Trophoblast cell (in vitro differentiated cells and primary cell): ENCODE data around the gene TACC2.

Experiments used
- DNase-seq, 2 donors: peaks; one replicate each; pipeline ENCODE4 v3.0.0-alpha.2; 2016
- H2AFZ ChIP-seq: 2 replicates; pipeline ENCODE4 v1.6.1; 2013; ENCODE audit warnings: low read length, moderate library complexity, mild to moderate bottlenecking; ENCODE audit not compliant: insufficient read depth, poor library complexity
- H2AK5ac ChIP-seq: 2 replicates; pipeline ENCODE4 v1.6.1; 2013; ENCODE audit warnings: mild to moderate bottlenecking, low read length
- H2BK120ac ChIP-seq: 2 replicates; pipeline ENCODE4 v1.6.1; 2013; ENCODE audit warnings: low read length, mild to moderate bottlenecking, moderate library complexity; ENCODE audit not compliant: insufficient read depth, poor library complexity
- H2BK12ac ChIP-seq: 2 replicates; pipeline ENCODE4 v1.6.1; 2013; ENCODE audit warnings: mild to moderate bottlenecking, low read length, moderate library complexity
- H2BK5ac ChIP-seq: 2 replicates; pipeline ENCODE4 v1.6.1; 2013; ENCODE audit warnings: low read length, low read depth, moderate library complexity, mild to moderate bottlenecking; ENCODE audit not compliant: poor library complexity
- H3K14ac ChIP-seq: 2 replicates; pipeline ENCODE4 v1.6.1; 2013; ENCODE audit warnings: mild to moderate bottlenecking, low read length
- H3K18ac ChIP-seq: 2 replicates; pipeline ENCODE4 v1.6.1; 2013; ENCODE audit warnings: mild to moderate bottlenecking, low read length
- H3K23ac ChIP-seq: 2 replicates; pipeline ENCODE4 v1.6.1; 2013; ENCODE audit warnings: low read length
- H3K27ac ChIP-seq: 2 replicates; pipeline ENCODE4 v1.5.1; 2013; ENCODE audit warnings: low read depth, mild to moderate bottlenecking, inconsistent platforms, low read length, moderate library complexity
- H3K27me3 ChIP-seq: 2 replicates; pipeline ENCODE4 v1.6.1; 2013; ENCODE audit warnings: inconsistent platforms, mild to moderate bottlenecking, low read length, moderate library complexity; ENCODE audit not compliant: insufficient read depth
- H3K36me3 ChIP-seq, 2 experiments: 1 replicate in 1 of 2; 2 replicates in 1 of 2; pipeline ENCODE4 v1.6.1; 2013; ENCODE audit warnings: low read length in 2 of 2, mild to moderate bottlenecking in 2 of 2, moderate library complexity in 1 of 2; ENCODE audit not compliant: insufficient read depth in 2 of 2, control insufficient read depth in 1 of 2
- H3K4ac ChIP-seq: 2 replicates; pipeline ENCODE4 v1.6.1; 2013; ENCODE audit warnings: low read depth, mild to moderate bottlenecking, low read length, moderate library complexity
- H3K4me1 ChIP-seq, 2 experiments: 1 replicate in 1 of 2; 2 replicates in 1 of 2; pipeline ENCODE4 v1.6.1; 2013; ENCODE audit warnings: low read length in 2 of 2, mild to moderate bottlenecking in 2 of 2, moderate library complexity in 1 of 2; ENCODE audit not compliant: insufficient read depth in 2 of 2, control insufficient read depth in 1 of 2
- H3K4me2 ChIP-seq: 2 replicates; pipeline ENCODE4 v1.6.1; 2013; ENCODE audit warnings: inconsistent platforms, mild to moderate bottlenecking, low read length, moderate library complexity
- H3K4me3 ChIP-seq: 2 replicates; pipeline ENCODE4 v1.5.1; 2013; ENCODE audit warnings: mild to moderate bottlenecking, low read depth, low read length, inconsistent platforms
- H3K79me1 ChIP-seq: one replicate; pipeline ENCODE4 v1.6.1; 2013; ENCODE audit warnings: low read length
- H3K79me2 ChIP-seq: 2 replicates; pipeline ENCODE4 v1.6.1; 2013; ENCODE audit warnings: low read length, mild to moderate bottlenecking; ENCODE audit not compliant: control insufficient read depth, insufficient read depth, poor library complexity
- H3K9ac ChIP-seq: 2 replicates; pipeline ENCODE4 v1.6.1; 2013; ENCODE audit warnings: mild to moderate bottlenecking, low read length
- H3K9me3 ChIP-seq: 2 replicates; pipeline ENCODE4 v1.6.1; 2013; ENCODE audit warnings: low read depth, mild to moderate bottlenecking, control low read depth, inconsistent platforms, low read length; ENCODE audit not compliant: insufficient read depth
- H4K12ac ChIP-seq: 2 replicates; pipeline ENCODE4 v1.6.1; 2013; ENCODE audit warnings: low read depth, mild to moderate bottlenecking, low read length, moderate library complexity
- H4K8ac ChIP-seq: 2 replicates; pipeline ENCODE4 v1.6.1; 2013; ENCODE audit warnings: low read depth, mild to moderate bottlenecking, low read length, moderate library complexity
- H4K91ac ChIP-seq: one replicate; pipeline ENCODE4 v1.6.1; 2013; ENCODE audit warnings: low read depth, mild to moderate bottlenecking, low read length, moderate library complexity
- WGBS: extraction: QIAGEN DNeasy Blood & Tissue Kit; methylation state at CpG from one replicate; pipeline ENCODE4 v1.1.7; 2013; ENCODE audit warnings: missing lambda C conversion rate; ENCODE audit not compliant: insufficient read length, insufficient coverage; ENCODE audit errors: extremely low coverage; 5-methylcytosine and 5-hydroxymethylcytosine counted together

The TACC2 gene

GRCh38 chr10:122098924-122099323 is 110.0 kb downstream of the TACC2 start:
- H3K4me2 ChIP-seq = no peak overlapping the region
- no peak overlapping the region for H3K14ac ChIP-seq
- no peaks in the 10 kb centered on the region for H3K36me3 ChIP-seq
- no peak overlapping the region for H2AFZ ChIP-seq
- H2BK5ac ChIP-seq = no peak overlapping the region
- no peak overlapping the region for H4K91ac ChIP-seq
- WGBS = no CpG with 5 or more reads among the region's 8 CpGs
- no peak overlapping the region for H2BK12ac ChIP-seq
- no peak overlapping the region for H4K8ac ChIP-seq
- no peak overlapping the region for H3K18ac ChIP-seq
- peaks cover 4 to 6% of the 10 kb centered on the region in 2 experiments for H3K4me1 ChIP-seq
- H4K12ac ChIP-seq = no peak overlapping the region
- H2AK5ac ChIP-seq = no peak overlapping the region
- no peaks in the 10 kb centered on the region for H3K79me1 ChIP-seq
- H3K4ac ChIP-seq = no peak overlapping the region
- peaks cover 2% of the 10 kb centered on the region for H3K9me3 ChIP-seq
- H3K23ac ChIP-seq = no peak overlapping the region
- H2BK120ac ChIP-seq = no peak overlapping the region
- no peak overlapping the region for H3K4me3 ChIP-seq
- no peaks in the 10 kb centered on the region for H3K79me2 ChIP-seq
- no peak overlapping the region for H3K27ac ChIP-seq
- no peak for DNase-seq
- no peaks in the 10 kb centered on the region for H3K27me3 ChIP-seq
- H3K9ac ChIP-seq = no peak overlapping the region

- peaks cover 2% of the 10 kb centered on the region for H3K9me3 ChIP-seq
- no peak overlapping the region for H3K4ac ChIP-seq
- H2AK5ac ChIP-seq = no peak overlapping the region
- H3K4me1 ChIP-seq = peaks cover 4 to 6% of the 10 kb centered on the region in 2 experiments
- no peak overlapping the region for H3K4me2 ChIP-seq
- DNase-seq = no peak
- no peak overlapping the region for H2AFZ ChIP-seq
- no peak overlapping the region for H2BK120ac ChIP-seq
- whole genome bisulfite sequencing = no CpG with 5 or more reads among the region's 2 CpGs
- no peaks in the 10 kb centered on the region for H3K79me2 ChIP-seq
- H2BK5ac ChIP-seq = no peak overlapping the region
- H3K23ac ChIP-seq = no peak overlapping the region
- H3K14ac ChIP-seq = no peak overlapping the region
- H3K79me1 ChIP-seq = no peaks in the 10 kb centered on the region
- no peak overlapping the region for H4K12ac ChIP-seq
- H3K36me3 ChIP-seq = no peaks in the 10 kb centered on the region
- no peak overlapping the region for H4K91ac ChIP-seq
- no peak overlapping the region for H3K4me3 ChIP-seq
- no peak overlapping the region for H2BK12ac ChIP-seq
- H3K9ac ChIP-seq = no peak overlapping the region
- no peak overlapping the region for H3K27ac ChIP-seq
- H4K8ac ChIP-seq = no peak overlapping the region
- no peaks in the 10 kb centered on the region for H3K27me3 ChIP-seq
- no peak overlapping the region for H3K18ac ChIP-seq
Observed at GRCh38 chr10:122099562-122099961, 110.6 kb downstream of the TACC2 start.

- H2AFZ ChIP-seq = no peak overlapping the region
- no peak overlapping the region for H3K18ac ChIP-seq
- no peaks in the 10 kb centered on the region for H3K79me1 ChIP-seq
- H2BK5ac ChIP-seq = no peak overlapping the region
- no peak overlapping the region for H4K91ac ChIP-seq
- H3K36me3 ChIP-seq = no peaks in the 10 kb centered on the region
- H3K27ac ChIP-seq = no peak overlapping the region
- H3K14ac ChIP-seq = no peak overlapping the region
- no peaks in the 10 kb centered on the region for H3K79me2 ChIP-seq
- no peak overlapping the region for H2AK5ac ChIP-seq
- H3K9me3 ChIP-seq = no peaks in the 10 kb centered on the region
- H3K23ac ChIP-seq = no peak overlapping the region
- H2BK120ac ChIP-seq = no peak overlapping the region
- H4K12ac ChIP-seq = no peak overlapping the region
- no peaks in the 10 kb centered on the region for H3K27me3 ChIP-seq
- no peak overlapping the region for H3K9ac ChIP-seq
- WGBS = no CpG with 5 or more reads among the region's 15 CpGs
- H3K4me1 ChIP-seq = peaks cover 4 to 6% of the 10 kb centered on the region in 2 experiments
- no peak overlapping the region for H2BK12ac ChIP-seq
- H4K8ac ChIP-seq = no peak overlapping the region
- H3K4me3 ChIP-seq = no peak overlapping the region
- no peak overlapping the region for H3K4me2 ChIP-seq
- DNase-seq = peak; percentile 83 to 95
- no peak overlapping the region for H3K4ac ChIP-seq
Observed at GRCh38 chr10:122102146-122102868, 113.3 kb downstream of the TACC2 start.

GRCh38 chr10:122102869-122103525 is 114.0 kb downstream of the TACC2 start:
- no peak overlapping the region for H2BK12ac ChIP-seq
- no peak overlapping the region for H3K14ac ChIP-seq
- no peak overlapping the region for H2AFZ ChIP-seq
- no peak overlapping the region for H3K4ac ChIP-seq
- H3K18ac ChIP-seq = no peak overlapping the region
- H3K79me2 ChIP-seq = no peaks in the 10 kb centered on the region
- no peaks in the 10 kb centered on the region for H3K27me3 ChIP-seq
- H3K4me3 ChIP-seq = no peak overlapping the region
- H3K9ac ChIP-seq = no peak overlapping the region
- H3K79me1 ChIP-seq = no peaks in the 10 kb centered on the region
- no CpG with 5 or more reads among the region's 3 CpGs for WGBS
- H2BK5ac ChIP-seq = no peak overlapping the region
- no peaks in the 10 kb centered on the region for H3K9me3 ChIP-seq
- no peak overlapping the region for H4K12ac ChIP-seq
- H4K91ac ChIP-seq = no peak overlapping the region
- no peak for DNase-seq
- H3K36me3 ChIP-seq = no peaks in the 10 kb centered on the region
- H2BK120ac ChIP-seq = no peak overlapping the region
- no peak overlapping the region for H3K27ac ChIP-seq
- no peak overlapping the region for H3K23ac ChIP-seq
- no peak overlapping the region for H4K8ac ChIP-seq
- H3K4me1 ChIP-seq = peaks cover 4 to 6% of the 10 kb centered on the region in 2 experiments
- H3K4me2 ChIP-seq = no peak overlapping the region
- no peak overlapping the region for H2AK5ac ChIP-seq
